GM18907 (cell line): Measurements from ENCODE around the gene CFAP119.

Experiments used
- ATAC-seq: cut with Tn5 transposase; IDR thresholded peaks from one replicate; pipeline ENCODE4 v1.9.1; 2021; ENCODE audit warnings: mild to moderate bottlenecking, moderate library complexity; ENCODE audit not compliant: unreplicated experiment

Gene CFAP119

DNA sequence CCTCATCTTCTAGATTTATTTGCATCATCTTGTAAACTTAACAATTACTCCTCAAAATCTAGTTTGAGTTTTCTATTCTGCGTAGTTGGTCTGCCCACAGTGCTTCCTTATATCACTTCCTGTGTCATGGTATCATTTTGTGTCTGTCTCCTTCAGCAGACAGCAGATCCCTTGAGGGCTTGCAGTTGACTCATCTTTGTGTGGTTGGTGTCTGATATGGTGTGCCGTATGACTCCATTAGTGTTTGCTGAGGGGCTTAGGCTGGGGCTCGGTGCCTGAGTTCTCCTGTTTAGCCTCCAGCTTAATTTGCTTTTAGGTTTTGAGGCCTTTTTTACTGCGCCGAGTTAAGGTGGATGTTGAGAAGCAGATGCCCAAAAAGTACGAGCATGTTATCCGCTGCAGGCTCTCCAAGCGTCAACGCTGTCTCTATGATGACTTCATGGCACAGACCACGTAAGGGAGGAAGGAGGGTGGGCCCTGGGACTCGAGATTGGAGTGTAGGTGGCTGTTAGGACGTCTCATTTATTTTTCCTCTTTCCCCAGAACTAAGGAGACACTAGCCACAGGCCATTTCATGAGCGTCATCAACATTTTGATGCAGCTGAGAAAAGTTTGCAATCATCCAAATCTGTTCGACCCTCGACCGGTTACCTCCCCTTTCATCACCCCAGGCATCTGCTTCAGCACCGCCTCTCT lies 46.0 kb downstream of the CFAP119 start:
- peak; percentile 53 for ATAC-seq

GRCh38 chr16:30711712-30712111 lies 50.1 kb downstream of the CFAP119 start:
- ATAC-seq: no peak

GRCh38 chr16:30710971-30711370 lies 50.9 kb downstream of the CFAP119 start:
- no peak for ATAC-seq
